Activated naive CD8-positive, alpha-beta T cell treated with anti-CD3 and anti-CD28 coated beads for 36 hours (primary cell): Measurements from ENCODE around the gene ZNF268. TPM values are rescaled to one million over a fixed set of nuclear protein-coding genes. Genes with fewer than 3 reads are reported as not detected.

Experiments used
- DNase-seq: peaks from one replicate; pipeline ENCODE4 v3.0.0; 2021
- H3K27ac Mint-ChIP-seq: one replicate; pipeline ENCODE4 v1.8.0; 2022; ENCODE audit warnings: mild to moderate bottlenecking, moderate library complexity, mixed read lengths
- H3K27me3 Mint-ChIP-seq: one replicate; pipeline ENCODE4 v1.8.0; 2022; ENCODE audit warnings: mild to moderate bottlenecking, mixed read lengths
- H3K36me3 Mint-ChIP-seq: one replicate; pipeline ENCODE4 v1.8.0; 2021; ENCODE audit warnings: mild to moderate bottlenecking, mixed read lengths
- H3K4me1 Mint-ChIP-seq: one replicate; pipeline ENCODE4 v1.8.0; 2021; ENCODE audit warnings: mixed read lengths
- H3K4me3 Mint-ChIP-seq: one replicate; pipeline ENCODE4 v1.8.0; 2022; ENCODE audit warnings: mild to moderate bottlenecking, moderate library complexity, mixed read lengths
- H3K9me3 Mint-ChIP-seq: one replicate; pipeline ENCODE4 v1.8.0; 2022; ENCODE audit warnings: mixed read lengths
- total RNA-seq, 2 experiments: library from RNA; stranded (reverse); gene quantifications; one replicate each; pipeline ENCODE4 v1.2.3, GENCODE V29; 2021

Gene ZNF268
- total RNA-seq, 2 experiments from 2014 or later = 19.8 to 20.5 TPM

GRCh38 chr12:133215724-133216123 is 34.4 kb downstream of the ZNF268 start:
- no peak for DNase-seq
- Mint-ChIP-seq H3K36me3 (peaks cover 21% of the 10 kb centered on the region), H3K9me3 (peaks cover 49% of the 10 kb centered on the region), H3K4me1 (no peaks in the 10 kb centered on the region), H3K27me3 (no peaks in the 10 kb centered on the region), H3K27ac (no peak overlapping the region), H3K4me3 (no peak overlapping the region)

GRCh38 chr12:133217219-133217618 is 35.9 kb downstream of the ZNF268 start:
- Mint-ChIP-seq H3K4me3 (no peak overlapping the region), H3K9me3 (peaks cover 45% of the 10 kb centered on the region), H3K27me3 (no peaks in the 10 kb centered on the region)

DNA sequence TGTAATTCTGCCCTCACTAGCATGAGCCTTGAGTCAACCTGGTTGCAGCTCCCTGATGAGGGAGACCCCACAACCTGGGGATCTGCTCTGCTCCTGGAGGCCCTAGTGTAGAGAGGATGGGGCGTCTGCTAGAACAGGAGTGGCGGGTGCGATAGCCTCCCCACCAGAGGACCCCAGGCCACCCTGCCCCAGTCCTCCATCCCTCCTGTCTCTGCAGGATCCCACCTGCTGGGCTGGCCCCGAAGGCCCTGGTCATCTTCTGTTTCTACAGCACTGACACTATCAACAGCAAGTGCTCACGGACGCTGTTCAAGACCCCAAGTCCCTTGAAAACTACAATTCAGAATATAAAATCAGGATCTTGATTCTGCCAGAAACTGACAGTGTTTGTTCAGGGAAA is 39.2 kb downstream of the ZNF268 start:
- H3K9me3 Mint-ChIP-seq = peaks cover 34% of the 10 kb centered on the region
- no peak overlapping the region for H3K27ac Mint-ChIP-seq
- no peaks in the 10 kb centered on the region for H3K4me1 Mint-ChIP-seq
- H3K4me3 Mint-ChIP-seq = no peak overlapping the region
- no peaks in the 10 kb centered on the region for H3K27me3 Mint-ChIP-seq
- peaks cover 11% of the 10 kb centered on the region for H3K36me3 Mint-ChIP-seq
- no peak for DNase-seq

More at GRCh38 chr12:133217219-133217618, 35.9 kb downstream of the ZNF268 start:
- Mint-ChIP-seq H3K4me1 (no peaks in the 10 kb centered on the region), H3K36me3 (peaks cover 19% of the 10 kb centered on the region), H3K27ac (no peak overlapping the region)
- no peak for DNase-seq

GRCh38 chr12:133221241-133221640 is 39.9 kb downstream of the ZNF268 start:
- Mint-ChIP-seq H3K27me3 (no peaks in the 10 kb centered on the region), H3K9me3 (peaks cover 33% of the 10 kb centered on the region), H3K27ac (no peak overlapping the region), H3K4me3 (no peak overlapping the region), H3K4me1 (no peaks in the 10 kb centered on the region), H3K36me3 (peaks cover 11% of the 10 kb centered on the region)
- no peak for DNase-seq

DNA sequence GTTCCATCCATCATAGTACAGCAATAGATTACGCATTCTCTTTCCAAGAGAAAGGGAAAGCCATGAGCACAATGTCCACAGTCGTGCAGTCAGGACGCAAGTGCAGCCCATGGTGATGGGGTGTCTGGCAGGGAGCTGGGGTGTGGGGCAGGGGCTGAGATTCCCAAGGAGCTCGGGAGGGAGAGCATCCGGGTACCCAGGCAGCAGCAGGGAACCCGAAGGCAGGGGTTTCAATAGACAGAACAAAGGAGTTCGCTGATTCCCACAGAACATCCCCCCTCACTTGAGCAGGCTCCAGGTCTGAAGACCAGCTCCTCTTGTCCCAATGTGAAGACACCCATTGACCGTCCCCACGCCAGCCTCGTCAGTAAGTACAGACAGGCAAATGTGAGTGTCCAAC is 40.9 kb downstream of the ZNF268 start:
- no peak overlapping the region for H3K4me3 Mint-ChIP-seq
- peaks cover 30% of the 10 kb centered on the region for H3K9me3 Mint-ChIP-seq
- DNase-seq = no peak
- no peak overlapping the region for H3K27ac Mint-ChIP-seq
- no peaks in the 10 kb centered on the region for H3K27me3 Mint-ChIP-seq
- H3K4me1 Mint-ChIP-seq = no peaks in the 10 kb centered on the region
- H3K36me3 Mint-ChIP-seq = peaks cover 11% of the 10 kb centered on the region

DNA sequence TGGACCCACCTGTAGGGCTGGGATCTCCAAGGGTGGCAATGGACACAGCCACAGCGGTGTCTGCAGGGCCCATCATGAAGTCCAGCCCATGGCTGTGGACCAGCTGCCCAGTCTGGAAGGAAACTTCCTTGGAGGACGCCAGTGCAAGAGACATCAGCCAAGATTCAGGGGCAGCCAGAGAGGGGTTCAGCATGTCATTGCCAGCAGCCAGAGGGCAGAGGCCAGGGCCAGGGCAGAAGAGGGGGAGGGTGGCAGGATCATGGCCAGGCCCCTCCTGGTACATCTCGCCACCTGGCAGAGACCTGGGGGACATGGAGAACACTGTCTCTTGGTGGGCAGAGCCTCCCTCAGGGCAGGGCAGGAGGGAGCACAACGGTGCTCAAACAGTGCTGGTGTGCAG is 44.2 kb downstream of the ZNF268 start:
- Mint-ChIP-seq H3K27ac (no peak overlapping the region), H3K4me1 (no peaks in the 10 kb centered on the region), H3K36me3 (peaks cover 2% of the 10 kb centered on the region), H3K4me3 (no peak overlapping the region), H3K9me3 (peaks cover 11% of the 10 kb centered on the region), H3K27me3 (no peaks in the 10 kb centered on the region)
- no peak for DNase-seq

- H3K4me3 Mint-ChIP-seq = no peak overlapping the region
- H3K36me3 Mint-ChIP-seq = peaks cover 2% of the 10 kb centered on the region
- H3K27ac Mint-ChIP-seq = no peak overlapping the region
- no peaks in the 10 kb centered on the region for H3K27me3 Mint-ChIP-seq
- peaks cover 12% of the 10 kb centered on the region for H3K9me3 Mint-ChIP-seq
- DNase-seq = no peak
- H3K4me1 Mint-ChIP-seq = no peaks in the 10 kb centered on the region
Measured at GRCh38 chr12:133226690-133227089, 45.4 kb downstream of the ZNF268 start.

DNA sequence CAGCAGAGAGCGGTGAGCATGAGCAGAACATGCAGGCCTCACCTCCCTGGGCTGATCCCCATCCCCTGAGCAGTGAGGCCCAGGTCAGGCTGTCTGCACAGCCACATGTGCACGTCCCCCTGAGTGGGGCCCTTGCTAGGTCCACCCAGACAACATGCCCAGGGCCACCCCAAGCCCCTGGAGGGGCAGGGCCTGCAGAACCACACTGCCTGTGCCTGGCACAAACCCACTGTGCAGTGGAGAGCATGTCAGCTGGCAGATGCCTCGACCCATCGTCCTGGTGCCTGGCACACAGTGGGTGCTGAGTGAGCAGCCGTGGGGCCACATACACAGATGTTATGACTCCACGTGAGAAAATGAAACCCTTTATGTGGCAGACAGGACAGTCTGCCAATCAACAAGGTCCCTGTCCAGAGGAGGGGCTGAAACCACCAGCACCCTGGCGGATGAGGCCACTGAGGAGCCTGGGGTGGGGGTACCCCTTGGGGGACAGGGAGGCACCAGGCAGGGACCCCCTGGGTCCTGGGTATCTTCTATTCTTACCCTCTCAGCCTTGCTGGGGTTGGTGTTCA is 46.1 kb downstream of the ZNF268 start:
- DNase-seq = no peak
- no peaks in the 10 kb centered on the region for H3K27me3 Mint-ChIP-seq
- no peak overlapping the region for H3K4me3 Mint-ChIP-seq
- no peak overlapping the region for H3K27ac Mint-ChIP-seq
- peaks cover 11% of the 10 kb centered on the region for H3K9me3 Mint-ChIP-seq
- H3K4me1 Mint-ChIP-seq = no peaks in the 10 kb centered on the region
- H3K36me3 Mint-ChIP-seq = peaks cover 2% of the 10 kb centered on the region

DNA sequence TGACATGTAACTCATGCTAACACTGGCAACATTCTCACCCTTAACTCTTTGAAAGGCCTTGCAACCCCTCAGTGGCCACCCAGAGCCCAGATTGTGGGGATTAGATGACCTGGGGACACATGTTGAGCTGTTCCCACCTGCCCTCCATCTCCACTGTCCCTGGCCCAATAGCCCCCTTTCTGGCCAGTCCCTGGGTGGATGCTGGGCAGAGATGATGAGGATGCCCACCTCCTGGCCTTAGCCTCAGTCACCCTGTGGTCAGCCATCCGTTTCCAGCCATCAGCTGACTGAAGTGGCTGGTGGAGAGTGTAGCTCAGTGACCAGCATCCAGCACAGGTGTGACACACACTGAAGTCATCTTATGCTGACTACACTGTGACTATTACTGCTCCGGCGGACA is 49.7 kb downstream of the ZNF268 start:
- no peak overlapping the region for H3K4me3 Mint-ChIP-seq

GRCh38 chr12:133233006-133233405 is 51.7 kb downstream of the ZNF268 start:
- no peaks in the 10 kb centered on the region for H3K36me3 Mint-ChIP-seq
- no peak for DNase-seq
- no peak overlapping the region for H3K4me3 Mint-ChIP-seq
- peaks cover 9% of the 10 kb centered on the region for H3K9me3 Mint-ChIP-seq
- H3K27me3 Mint-ChIP-seq = peaks cover 6% of the 10 kb centered on the region
- H3K4me1 Mint-ChIP-seq = no peaks in the 10 kb centered on the region
- H3K27ac Mint-ChIP-seq = no peak overlapping the region

More for the DNA sequence above, 49.7 kb downstream of the ZNF268 start:
- Mint-ChIP-seq H3K27me3 (no peaks in the 10 kb centered on the region), H3K9me3 (peaks cover 6% of the 10 kb centered on the region), H3K4me1 (no peaks in the 10 kb centered on the region), H3K36me3 (no peaks in the 10 kb centered on the region), H3K27ac (no peak overlapping the region)
- DNase-seq = no peak

GRCh38 chr12:133233993-133234564 is 52.8 kb downstream of the ZNF268 start:
- peaks cover 9% of the 10 kb centered on the region for H3K9me3 Mint-ChIP-seq
- no peak overlapping the region for H3K4me3 Mint-ChIP-seq
- no peak for DNase-seq
- H3K4me1 Mint-ChIP-seq = no peaks in the 10 kb centered on the region
- peaks cover 6% of the 10 kb centered on the region for H3K27me3 Mint-ChIP-seq
- H3K36me3 Mint-ChIP-seq = no peaks in the 10 kb centered on the region
- H3K27ac Mint-ChIP-seq = no peak overlapping the region

GRCh38 chr12:133234971-133235370 is 53.7 kb downstream of the ZNF268 start:
- Mint-ChIP-seq H3K27ac (no peak overlapping the region), H3K4me3 (no peak overlapping the region), H3K36me3 (no peaks in the 10 kb centered on the region), H3K4me1 (no peaks in the 10 kb centered on the region), H3K9me3 (peaks cover 13% of the 10 kb centered on the region), H3K27me3 (peaks cover 6% of the 10 kb centered on the region)
- no peak for DNase-seq

DNA sequence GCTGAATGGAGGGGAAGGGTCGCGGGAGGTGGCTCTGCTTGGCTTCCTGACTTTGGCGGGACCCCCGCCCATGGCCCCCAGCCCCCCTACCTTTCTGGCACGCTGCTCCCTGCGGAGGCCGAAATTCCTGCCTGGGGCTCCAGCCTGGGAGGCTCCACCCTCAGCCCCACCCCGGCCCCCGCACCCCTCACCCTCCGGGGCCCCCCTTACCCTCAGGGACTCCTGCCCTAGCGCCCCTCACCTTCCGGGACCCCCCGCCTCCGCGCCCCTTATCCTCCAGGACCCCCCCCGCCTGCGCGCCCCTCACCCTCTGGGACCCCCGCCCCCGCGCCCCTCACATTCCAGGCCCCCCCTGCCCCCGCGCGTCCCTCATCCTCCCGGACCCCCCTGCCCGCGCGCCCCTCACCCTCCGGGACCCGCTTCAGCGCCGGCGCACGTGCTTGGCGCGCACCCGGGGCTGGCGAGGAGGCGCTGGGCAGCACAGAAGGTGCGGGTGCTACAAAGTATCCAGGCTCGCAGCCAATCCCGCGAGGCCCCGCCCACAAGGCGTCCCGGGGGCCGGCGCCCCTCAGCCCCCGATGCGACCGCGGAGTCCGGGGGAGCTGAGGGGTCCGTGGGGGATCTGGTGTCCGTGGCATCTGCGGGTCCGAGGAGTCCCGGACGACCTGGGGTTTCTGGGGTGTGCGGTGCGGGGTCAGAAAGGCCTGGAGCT is 54.3 kb downstream of the ZNF268 start, which contains the start of gene ANHX:
TSS of gene ANHX (minus strand) at position 477 of the 712 bp plus-strand sequence. CDS start 1,521 bp downstream, outside the sequence.
- no peak within 1 kb of the TSS for H3K27ac Mint-ChIP-seq
- no peak for DNase-seq
- peaks cover 7% of the 10 kb centered on the region for H3K27me3 Mint-ChIP-seq
- H3K4me1 Mint-ChIP-seq = no peaks in the 10 kb centered on the region
- H3K36me3 Mint-ChIP-seq = no peaks in the 10 kb centered on the region
- no peak within 1 kb of the TSS for H3K4me3 Mint-ChIP-seq
- peaks cover 15% of the 10 kb centered on the region for H3K9me3 Mint-ChIP-seq

DNA sequence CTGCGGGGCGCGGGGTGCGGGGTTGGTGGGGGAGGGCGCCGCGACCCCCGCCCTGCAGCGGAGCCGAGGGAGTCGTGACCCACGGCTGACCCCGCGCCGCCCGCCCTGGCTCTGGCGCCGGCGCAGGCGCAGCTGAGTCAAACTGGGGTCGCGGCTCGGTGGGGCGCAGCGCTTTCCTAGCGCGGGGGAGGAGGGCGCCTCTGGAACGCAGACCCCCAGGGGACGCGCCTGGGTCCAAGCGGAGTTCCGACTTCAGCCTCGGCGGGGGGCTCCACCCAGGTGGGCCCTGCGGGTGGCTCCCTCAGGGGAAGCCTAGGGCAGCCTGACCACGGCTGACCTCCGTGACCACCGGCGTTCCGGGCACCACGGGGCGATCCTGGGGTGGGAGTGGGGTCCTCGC is 54.8 kb downstream of the ZNF268 start:
- Mint-ChIP-seq H3K4me1 (no peaks in the 10 kb centered on the region), H3K27ac (no peak overlapping the region), H3K9me3 (peaks cover 17% of the 10 kb centered on the region), H3K36me3 (no peaks in the 10 kb centered on the region), H3K27me3 (peaks cover 13% of the 10 kb centered on the region), H3K4me3 (no peak overlapping the region)
- DNase-seq = no peak

DNA sequence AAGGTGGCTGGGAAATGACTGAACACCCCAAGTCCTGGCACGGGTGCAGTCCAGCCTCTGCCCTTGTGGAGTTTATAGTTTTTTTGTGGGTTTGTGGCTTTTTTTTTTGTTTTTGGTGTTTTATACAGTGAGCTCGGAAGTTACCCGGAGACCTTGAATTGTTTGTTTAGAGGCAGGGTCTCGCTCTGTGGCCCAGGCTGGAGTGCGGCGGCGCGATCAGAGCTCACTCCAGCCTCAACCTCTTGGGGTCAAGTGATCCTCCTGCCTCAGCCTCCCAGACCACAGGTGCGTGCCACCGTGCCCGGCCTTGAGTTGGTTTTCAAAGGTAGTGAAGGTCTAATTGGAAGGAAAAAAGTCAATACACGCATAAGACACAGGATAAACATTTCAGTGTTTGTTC is 55.3 kb downstream of the ZNF268 start:
- Mint-ChIP-seq H3K4me3 (no peak overlapping the region), H3K4me1 (no peaks in the 10 kb centered on the region)

GRCh38 chr12:133251732-133252131 is 70.4 kb downstream of the ZNF268 start:
- H3K4me1 Mint-ChIP-seq = no peaks in the 10 kb centered on the region
- peaks cover 50% of the 10 kb centered on the region for H3K9me3 Mint-ChIP-seq

More for the DNA sequence above, 55.3 kb downstream of the ZNF268 start:
- no peak overlapping the region for H3K27ac Mint-ChIP-seq
- no peak for DNase-seq
- peaks cover 16% of the 10 kb centered on the region for H3K27me3 Mint-ChIP-seq
- H3K36me3 Mint-ChIP-seq = no peaks in the 10 kb centered on the region
- peaks cover 16% of the 10 kb centered on the region for H3K9me3 Mint-ChIP-seq

More at GRCh38 chr12:133251732-133252131, 70.4 kb downstream of the ZNF268 start:
- no peak for DNase-seq
- H3K27me3 Mint-ChIP-seq = no peaks in the 10 kb centered on the region
- no peak overlapping the region for H3K27ac Mint-ChIP-seq
- no peak overlapping the region for H3K4me3 Mint-ChIP-seq
- H3K36me3 Mint-ChIP-seq = no peaks in the 10 kb centered on the region
